Right lung (tissue), 5 donors: ENCODE data around the gene BABAM1. TPM values are rescaled to one million over a fixed set of nuclear protein-coding genes. Genes with fewer than 3 reads are reported as not detected.
A peak's percentile ranks its signal among the peaks of the same experiment; 100 is the strongest.

Experiments
- DNase-seq, 2 donors: peaks; one replicate each; pipeline ENCODE4 v3.0.0-alpha.2; 2013
- polyA plus RNA-seq, 5 donors: library from polyadenylated mRNA; unstranded; fragments of 120-200 nt; gene quantifications; one replicate each; pipeline versions ENCODE4 v1.2.1 to v1.2.3, GENCODE V29; 2013; ENCODE audit warnings: inconsistent platforms in 1 of 5, low replicate concordance in 1 of 5; ENCODE audit not compliant: insufficient read length in 5 of 5, insufficient read depth in 1 of 5

Gene BABAM1
- polyA plus RNA-seq, 5 donors, result 103 to 116 (median 106) TPM

- DNase-seq, result no peak
Measured at GRCh38 chr19:17240826-17241399, 26.3 kb upstream of the BABAM1 start.

DNA sequence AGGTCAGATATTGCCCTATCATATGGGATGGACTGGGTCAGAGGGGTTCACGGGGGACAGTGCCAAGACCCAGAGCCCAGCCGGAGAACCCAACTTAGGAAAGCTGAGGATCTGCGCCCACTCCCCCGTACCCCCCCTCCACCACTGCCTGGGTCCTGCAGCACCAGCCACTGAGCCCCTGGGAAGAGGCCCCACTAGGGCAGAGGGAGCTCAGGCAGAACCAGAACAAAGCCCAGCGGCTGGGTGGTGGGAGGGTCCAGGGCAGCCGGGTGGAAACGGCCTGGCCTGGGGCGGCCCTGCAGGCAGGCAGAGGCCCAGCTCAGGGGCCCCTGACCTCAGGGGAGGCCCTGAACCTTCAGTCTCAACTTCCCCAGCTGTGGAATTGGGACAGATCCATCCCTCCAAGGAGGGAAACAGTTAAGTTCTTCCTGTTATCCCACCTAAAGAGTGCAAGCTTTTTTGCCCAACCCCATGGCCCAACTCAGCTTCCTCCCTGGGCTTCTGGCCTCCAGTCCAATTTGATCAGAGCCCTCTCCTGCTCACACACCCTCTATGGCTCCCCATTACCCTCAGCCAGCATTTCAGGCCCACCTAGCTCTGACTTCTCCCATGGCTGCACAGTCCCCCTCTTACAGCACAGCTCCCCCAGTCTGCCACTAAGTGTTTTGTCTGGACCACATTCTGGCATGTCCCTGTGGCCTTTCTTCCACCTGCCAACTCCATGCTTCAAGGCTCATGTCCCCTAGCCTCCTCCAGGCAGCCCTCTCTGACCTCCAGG is 24.6 kb upstream of the BABAM1 start:
- no peak for DNase-seq

DNA sequence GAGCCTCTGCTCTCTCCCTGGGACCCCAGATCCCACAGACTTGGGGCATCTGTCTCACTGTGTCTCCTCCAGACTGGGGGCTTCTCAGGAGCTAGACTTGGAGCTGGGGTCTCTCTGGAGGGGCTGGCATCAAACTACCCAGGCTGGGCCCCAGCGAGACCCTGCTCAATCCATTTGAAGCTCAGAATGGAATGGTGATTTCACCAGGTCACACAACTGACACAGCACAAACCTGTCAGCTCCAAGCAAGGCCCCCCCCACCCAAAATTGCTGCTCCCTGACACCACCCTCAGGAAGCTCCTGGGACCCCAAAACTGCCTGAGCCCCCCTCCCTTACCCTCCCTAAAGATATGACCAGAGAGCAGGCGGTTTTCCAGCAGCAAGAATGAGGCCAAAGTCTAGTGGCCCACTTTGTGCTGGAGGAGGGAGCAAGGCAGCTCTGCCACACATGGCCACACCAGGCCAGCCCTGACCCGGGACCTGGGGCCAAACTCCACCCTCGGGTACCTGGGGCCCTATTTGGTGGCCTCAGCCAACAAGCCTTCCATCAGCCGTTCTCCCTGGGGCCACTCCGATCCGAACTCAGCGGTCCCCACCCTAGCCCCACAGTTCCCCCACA is 23.9 kb upstream of the BABAM1 start:
- DNase-seq, result no peak

GRCh38 chr19:17243830-17244617 is 23.2 kb upstream of the BABAM1 start:
- DNase-seq, result no peak

DNA sequence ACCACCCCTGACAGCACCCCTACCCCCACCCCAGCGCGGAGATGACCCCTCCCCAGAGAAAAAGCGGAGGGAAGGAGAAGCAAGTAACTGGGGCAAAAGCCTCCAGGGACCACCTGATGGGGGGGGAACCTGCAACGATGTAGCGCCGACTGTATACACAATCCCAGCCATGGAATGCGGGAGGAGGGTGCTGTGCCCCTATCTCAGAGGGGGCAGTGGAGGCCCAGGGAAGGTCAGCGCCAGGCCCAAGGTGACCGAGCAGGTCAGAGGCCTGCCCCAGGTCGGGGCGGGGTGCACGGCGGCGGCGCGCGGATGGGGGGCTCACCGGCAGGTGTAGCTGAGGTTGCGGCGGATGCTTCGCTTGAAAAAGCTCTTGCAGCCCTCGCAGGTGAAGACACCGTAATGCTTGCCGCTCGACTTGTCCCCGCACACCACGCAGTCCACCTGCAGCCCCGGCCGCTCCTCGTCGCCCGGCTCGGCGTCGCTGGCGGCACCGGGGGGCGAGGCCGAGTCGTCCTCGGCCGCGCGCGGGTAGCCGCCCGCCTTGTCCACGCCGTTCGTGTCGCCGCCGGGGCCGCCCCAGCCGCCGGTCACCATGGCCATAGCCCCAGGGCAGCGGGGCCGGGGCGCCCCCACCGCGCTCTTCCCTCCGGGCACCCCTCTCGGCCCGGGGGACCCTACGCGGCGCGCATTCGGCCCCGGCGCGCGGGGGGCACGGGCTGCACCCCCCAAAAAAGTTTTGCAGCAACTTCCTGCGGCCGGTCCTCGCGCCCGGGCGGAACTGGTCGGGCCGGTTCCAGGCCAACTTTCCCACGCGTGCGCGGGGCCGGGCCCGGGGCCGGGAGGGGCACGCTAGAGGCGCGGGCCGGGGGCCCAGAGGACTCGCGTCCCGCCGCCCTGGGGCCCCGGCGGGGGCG is 22.4 kb upstream of the BABAM1 start:
- peak in 1 of 2 donors; percentile 40 for DNase-seq

DNA sequence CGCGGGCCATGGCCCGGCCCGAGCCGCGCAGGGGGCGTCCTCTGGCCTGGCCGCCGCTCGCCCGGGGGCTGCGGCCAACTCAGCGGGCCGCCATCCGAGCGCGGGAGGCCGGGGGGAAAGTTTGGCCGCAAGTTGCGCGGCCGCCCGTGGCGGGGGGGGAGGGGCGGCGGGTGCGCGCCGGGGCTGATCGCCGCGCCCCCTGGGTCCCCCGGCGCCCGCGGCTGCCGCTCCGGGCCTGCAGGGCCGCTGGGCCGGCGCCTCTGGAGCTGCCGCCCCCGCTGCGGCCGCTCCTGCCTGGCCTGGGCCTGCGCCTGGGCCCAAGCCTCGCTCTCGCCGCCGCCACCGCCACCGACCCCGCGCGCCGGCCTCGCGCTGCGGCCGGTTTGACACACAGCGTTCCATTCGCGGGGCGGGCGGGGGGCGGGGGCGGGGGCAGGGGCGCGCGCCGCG is 21.7 kb upstream of the BABAM1 start, which contains the start of gene NR2F6:
TSS of gene NR2F6 (minus strand) at position 385 of the 450 bp plus-strand sequence. CDS start 699 bp downstream, outside the sequence.
- no peak for DNase-seq

GRCh38 chr19:17246681-17247425 is 20.4 kb upstream of the BABAM1 start:
- DNase-seq, result peak in 1 of 2 donors; percentile 48

DNA sequence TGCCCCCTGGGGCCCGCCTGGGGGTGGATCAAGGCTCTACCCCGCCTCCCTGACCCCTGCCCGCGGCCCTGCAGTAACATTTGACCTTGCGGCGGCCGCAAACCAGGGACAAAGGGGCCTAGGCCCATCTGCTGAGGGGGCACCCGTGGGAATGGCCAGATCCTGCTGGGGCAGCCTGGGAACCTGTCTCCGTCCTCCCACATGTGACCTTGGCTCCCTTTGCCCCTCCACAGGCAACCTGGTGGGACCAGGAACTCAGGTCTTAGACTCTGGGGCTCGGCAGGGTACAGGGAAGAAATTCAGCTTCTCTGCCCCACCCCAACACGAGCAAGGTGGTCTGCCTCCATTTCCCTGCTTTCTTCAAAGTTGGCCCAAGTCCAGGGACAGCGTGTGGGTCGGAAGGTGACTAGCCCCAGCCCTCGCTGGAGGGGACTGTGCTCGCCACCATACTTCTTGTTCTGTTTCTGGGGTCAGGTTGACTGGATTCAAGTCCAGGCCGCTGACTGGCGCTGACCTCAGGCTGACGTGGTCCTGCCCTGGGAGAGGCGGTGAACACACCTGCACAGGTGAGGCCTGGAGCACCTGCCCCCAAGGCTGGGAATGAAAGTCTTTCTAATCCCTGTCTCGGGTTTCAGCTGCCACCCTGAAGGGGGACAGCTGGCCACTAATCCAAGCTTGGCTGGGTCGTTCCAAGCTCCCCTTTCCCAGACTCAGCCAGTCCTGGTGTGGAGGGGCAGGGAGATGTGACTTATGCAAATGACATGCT is 19.0 kb upstream of the BABAM1 start:
- no peak for DNase-seq

DNA sequence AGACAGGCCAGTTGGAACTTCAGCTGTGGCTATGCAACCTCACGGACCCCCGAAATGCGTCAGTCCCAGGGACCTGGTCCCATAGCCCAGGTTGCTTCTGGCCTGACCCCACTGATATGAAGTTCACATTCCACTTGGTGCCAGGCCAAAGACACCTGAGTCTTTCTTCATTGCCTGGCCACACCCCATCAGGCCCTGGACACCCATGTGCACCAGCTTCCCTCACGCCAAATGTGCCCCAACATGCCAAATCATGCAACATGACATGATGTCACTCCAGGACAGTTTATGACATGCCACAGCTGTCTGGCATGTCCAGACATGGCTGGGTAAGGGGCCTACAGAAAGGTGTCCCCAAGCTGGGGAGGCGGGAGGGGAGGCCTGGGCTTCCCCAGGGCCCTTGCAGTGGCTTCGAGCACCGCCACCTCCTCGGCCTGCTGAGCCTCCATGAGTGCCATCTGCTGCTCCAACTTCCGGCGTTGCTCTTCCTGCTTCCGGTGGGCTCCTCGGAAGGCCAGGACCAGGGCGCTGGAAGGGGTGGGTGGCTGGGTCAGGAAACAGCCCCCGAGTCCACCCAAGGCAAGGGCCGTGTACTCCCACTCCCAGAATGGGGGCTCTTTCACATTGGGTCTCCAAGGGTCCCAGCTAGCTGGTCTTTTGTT is 17.2 kb upstream of the BABAM1 start:
- DNase-seq, result no peak

GRCh38 chr19:17254636-17255035 is 12.6 kb upstream of the BABAM1 start:
- no peak for DNase-seq

- no peak for DNase-seq
Measured at GRCh38 chr19:17255150-17255621, 12.1 kb upstream of the BABAM1 start.

DNA sequence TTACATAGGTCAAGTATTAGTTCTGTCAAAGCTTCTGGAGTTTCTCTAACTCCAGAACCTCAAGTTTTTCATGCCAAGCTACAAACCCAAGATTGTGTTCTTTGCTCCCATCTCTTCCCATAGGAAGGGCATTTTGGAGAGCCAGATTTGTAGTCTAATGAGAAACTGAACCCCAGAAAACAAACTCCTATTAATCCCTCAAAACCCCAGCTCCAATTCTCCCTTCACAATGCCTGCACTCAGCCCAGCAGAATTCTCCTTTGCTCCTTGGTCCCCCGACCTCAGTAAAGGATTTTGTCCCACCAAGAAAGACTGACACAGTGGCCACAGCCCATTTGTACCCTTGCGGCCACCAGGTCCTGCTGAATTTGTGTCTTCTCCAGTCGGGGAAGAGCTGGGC is 11.1 kb upstream of the BABAM1 start:
- DNase-seq, result no peak

GRCh38 chr19:17259118-17259780 is 8.0 kb upstream of the BABAM1 start:
- DNase-seq, result no peak

- DNase-seq, result no peak
Measured at GRCh38 chr19:17259934-17260333, 7.3 kb upstream of the BABAM1 start.

DNA sequence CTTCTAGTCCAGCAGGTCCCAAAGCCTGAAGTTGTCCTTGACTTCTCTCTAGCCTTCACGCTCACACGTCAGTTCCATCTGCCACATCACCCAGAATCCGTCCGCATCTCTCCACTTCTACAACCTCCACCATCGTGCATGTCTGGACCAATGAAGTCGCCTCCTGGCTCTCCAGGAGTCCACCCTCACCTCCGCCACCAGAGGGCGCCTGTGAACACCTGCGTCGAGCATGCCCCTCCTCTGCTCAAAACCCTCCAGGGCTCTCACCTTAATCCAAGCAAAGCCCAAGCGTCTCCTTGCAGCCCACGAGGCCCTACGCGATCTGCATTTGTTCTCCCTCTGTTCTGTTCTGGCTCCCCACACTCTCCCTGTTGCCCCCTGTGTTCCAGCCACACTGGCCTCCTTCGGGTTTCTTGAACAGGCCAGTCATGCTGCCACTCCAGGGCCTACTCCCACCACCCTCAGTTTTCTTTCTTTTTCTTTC is 6.4 kb upstream of the BABAM1 start:
- peak in 1 of 2 donors; percentile 53 for DNase-seq

DNA sequence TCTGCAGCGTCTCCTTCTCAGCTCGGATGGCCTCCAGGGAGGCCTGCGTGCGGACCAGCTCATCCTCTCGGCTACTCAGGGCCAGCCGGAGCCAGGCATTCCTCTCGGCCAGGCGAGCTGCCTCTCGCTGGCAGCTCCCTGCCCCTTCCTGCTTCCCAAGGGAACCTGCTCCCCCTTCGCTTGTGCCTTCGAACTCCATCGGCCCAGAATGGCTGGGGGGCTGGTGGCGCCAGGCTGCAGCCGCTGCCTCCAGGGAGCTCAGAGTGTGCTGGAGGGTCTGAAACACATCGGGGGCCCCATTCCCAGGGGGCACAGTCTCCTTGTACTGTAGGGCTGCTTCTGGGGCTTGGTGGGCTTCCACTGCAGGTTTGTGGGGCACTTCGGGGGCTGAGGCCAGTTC is 4.7 kb upstream of the BABAM1 start:
- no peak for DNase-seq

DNA sequence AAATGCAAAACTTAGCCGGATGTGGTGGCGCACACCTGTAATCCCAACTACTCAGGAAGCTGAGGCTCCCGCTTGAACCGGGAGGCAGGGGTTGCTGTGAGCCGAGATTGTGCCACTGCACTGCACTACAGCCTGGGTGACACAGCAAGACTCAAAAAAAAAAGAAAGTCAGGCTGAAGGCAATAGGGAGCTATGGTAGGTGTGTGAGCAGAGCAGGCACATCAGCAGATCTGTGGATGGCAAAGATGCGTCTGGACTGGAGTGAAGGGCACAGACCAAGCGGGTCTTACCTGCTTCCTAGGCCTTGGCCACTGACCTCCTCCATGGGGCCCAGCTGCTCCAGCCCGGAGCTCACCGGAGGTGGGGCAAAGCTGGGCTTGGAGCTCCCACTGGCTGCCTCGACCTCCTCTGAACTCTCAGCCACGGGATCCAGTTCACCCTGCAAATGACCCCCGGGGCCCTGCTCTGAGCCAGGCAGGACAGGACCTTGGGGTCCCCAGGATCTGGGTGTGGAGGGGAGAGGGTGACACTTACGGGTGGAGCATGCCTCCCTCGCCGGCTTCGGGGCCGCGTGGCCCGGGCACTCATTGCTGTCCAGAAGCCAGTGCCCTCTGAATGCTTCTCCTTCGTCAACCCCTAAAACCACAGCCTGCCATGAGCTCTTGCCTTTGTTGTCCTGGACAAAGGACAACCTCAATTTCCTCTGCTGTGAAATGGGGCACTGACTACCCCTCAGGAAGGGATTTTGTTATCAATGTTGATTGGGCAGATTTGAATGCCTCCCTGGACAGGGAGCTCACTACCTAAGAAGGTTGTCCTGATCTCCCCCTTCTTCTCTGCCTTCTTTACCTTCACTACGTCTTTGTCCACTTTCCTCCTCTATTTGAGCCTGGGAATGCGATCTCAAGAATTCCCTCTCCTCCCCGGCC is 3.3 kb upstream of the BABAM1 start:
- DNase-seq, result no peak
